K562 (cell line): Measurements from ENCODE around the gene ZNF358.

Source experiments
- ELF1 ChIP-seq: fragments of 200-800 bp; sonication (Bioruptor generic); IDR thresholded peaks from 2 replicates; pipeline ENCODE4 v1.6.1; 2016; ENCODE audit warnings: missing genetic modification characterization, missing compliant biosample characterization
- GATA2 ChIP-seq: sonication (generic); formaldehyde crosslinking; IDR thresholded peaks from 2 replicates; pipeline ENCODE4 v1.4.0; 2020; ENCODE audit warnings: mild to moderate bottlenecking, missing genetic modification reagents
- SP2 ChIP-seq: IDR thresholded peaks from 2 replicates; pipeline ENCODE4 v1.6.1; 2011; ENCODE audit warnings: mild to moderate bottlenecking, low read depth, low read length, moderate library complexity; ENCODE audit not compliant: poor library complexity, severe bottlenecking; ENCODE audit errors: extremely low read depth
- SPI1 ChIP-seq: IDR thresholded peaks from 2 replicates; pipeline ENCODE4 v1.6.1; 2011; ENCODE audit warnings: low read depth, low read length, control low read depth, borderline replicate concordance
- TF ChIP-seq, protein P1 (sequence below): sonication (generic); formaldehyde crosslinking; IDR thresholded peaks from 2 replicates; pipeline ENCODE4 v1.8.1; 2023; ENCODE audit warnings: missing genetic modification reagents, mild to moderate bottlenecking, borderline replicate concordance

GRCh38 chr19:7529610-7530490, 13.9 kb downstream of the ZNF358 start:
- TF ChIP-seq GATA2 (CRISPR knock-in tag) = no peak
- TF ChIP-seq ELF1 (tag) = no peak
- no peak for TF ChIP-seq SPI1
- TF ChIP-seq, protein P1, sequence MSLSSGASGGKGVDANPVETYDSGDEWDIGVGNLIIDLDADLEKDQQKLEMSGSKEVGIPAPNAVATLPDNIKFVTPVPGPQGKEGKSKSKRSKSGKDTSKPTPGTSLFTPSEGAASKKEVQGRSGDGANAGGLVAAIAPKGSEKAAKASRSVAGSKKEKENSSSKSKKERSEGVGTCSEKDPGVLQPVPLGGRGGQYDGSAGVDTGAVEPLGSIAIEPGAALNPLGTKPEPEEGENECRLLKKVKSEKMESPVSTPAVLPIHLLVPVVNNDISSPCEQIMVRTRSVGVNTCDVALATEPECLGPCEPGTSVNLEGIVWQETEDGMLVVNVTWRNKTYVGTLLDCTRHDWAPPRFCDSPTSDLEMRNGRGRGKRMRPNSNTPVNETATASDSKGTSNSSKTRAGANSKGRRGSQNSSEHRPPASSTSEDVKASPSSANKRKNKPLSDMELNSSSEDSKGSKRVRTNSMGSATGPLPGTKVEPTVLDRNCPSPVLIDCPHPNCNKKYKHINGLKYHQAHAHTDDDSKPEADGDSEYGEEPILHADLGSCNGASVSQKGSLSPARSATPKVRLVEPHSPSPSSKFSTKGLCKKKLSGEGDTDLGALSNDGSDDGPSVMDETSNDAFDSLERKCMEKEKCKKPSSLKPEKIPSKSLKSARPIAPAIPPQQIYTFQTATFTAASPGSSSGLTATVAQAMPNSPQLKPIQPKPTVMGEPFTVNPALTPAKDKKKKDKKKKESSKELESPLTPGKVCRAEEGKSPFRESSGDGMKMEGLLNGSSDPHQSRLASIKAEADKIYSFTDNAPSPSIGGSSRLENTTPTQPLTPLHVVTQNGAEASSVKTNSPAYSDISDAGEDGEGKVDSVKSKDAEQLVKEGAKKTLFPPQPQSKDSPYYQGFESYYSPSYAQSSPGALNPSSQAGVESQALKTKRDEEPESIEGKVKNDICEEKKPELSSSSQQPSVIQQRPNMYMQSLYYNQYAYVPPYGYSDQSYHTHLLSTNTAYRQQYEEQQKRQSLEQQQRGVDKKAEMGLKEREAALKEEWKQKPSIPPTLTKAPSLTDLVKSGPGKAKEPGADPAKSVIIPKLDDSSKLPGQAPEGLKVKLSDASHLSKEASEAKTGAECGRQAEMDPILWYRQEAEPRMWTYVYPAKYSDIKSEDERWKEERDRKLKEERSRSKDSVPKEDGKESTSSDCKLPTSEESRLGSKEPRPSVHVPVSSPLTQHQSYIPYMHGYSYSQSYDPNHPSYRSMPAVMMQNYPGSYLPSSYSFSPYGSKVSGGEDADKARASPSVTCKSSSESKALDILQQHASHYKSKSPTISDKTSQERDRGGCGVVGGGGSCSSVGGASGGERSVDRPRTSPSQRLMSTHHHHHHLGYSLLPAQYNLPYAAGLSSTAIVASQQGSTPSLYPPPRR (CRISPR knock-in tag) = no peak
- no peak for TF ChIP-seq SP2
